ENCODE data around the gene GTPBP4.

GRCh38 chr10:972763-973162 lies 15.5 kb upstream of the GTPBP4 start:
- TF ChIP-seq CTCF (IDR thresholded peaks at IDR 0.05) = no peak
- no peak for TF ChIP-seq POLR2A (IDR thresholded peaks at IDR 0.05)
- no peak for TF ChIP-seq POLR2AphosphoS5 (IDR thresholded peaks at IDR 0.05)

All from prostate gland (tissue), 2 donors.